ENCODE results near the gene PACSIN3.

The PACSIN3 gene

GRCh38 chr11:47189100-47189834 is 3.0 kb upstream of the PACSIN3 start:
- Histone ChIP-seq H3K9me3 (ENCODE audit: control insufficient read depth, low read depth, low read length) (no peaks in the 10 kb centered on the region), H3K9ac (ENCODE audit: low read length) (no peak overlapping the region), H3K36me3 (ENCODE audit: control insufficient read depth, low read depth, low read length) (no peaks in the 10 kb centered on the region), H3K27me3 (ENCODE audit: control insufficient read depth, insufficient read depth, low read length) (peaks cover 31% of the 10 kb centered on the region), H3K4me3 (ENCODE audit: low read length) (no peak overlapping the region), H3K27ac (ENCODE audit: low read length) (no peak overlapping the region), H3K4me1 (ENCODE audit: control insufficient read depth, low read depth, low read length) (peaks cover 13% of the 10 kb centered on the region)

- Histone ChIP-seq H3K9me3 (ENCODE audit: control insufficient read depth, low read depth, low read length) (no peaks in the 10 kb centered on the region), H3K27ac (ENCODE audit: low read length) (no peak overlapping the region), H3K27me3 (ENCODE audit: control insufficient read depth, insufficient read depth, low read length) (peaks cover 31% of the 10 kb centered on the region), H3K4me3 (ENCODE audit: low read length) (no peak overlapping the region), H3K36me3 (ENCODE audit: control insufficient read depth, low read depth, low read length) (no peaks in the 10 kb centered on the region), H3K4me1 (ENCODE audit: control insufficient read depth, low read depth, low read length) (peaks cover 13% of the 10 kb centered on the region), H3K9ac (ENCODE audit: low read length) (no peak overlapping the region)
These were observed 2.0 kb upstream of the PACSIN3 start for GRCh38 chr11:47188259-47188658.

GRCh38 chr11:47187723-47188122 is 1.5 kb upstream of the PACSIN3 start:
- Histone ChIP-seq H3K9ac (ENCODE audit: low read length) (peak overlapping the region; percentile 73), H3K4me3 (ENCODE audit: low read length) (peak overlapping the region; percentile 73), H3K36me3 (ENCODE audit: control insufficient read depth, low read depth, low read length) (no peaks in the 10 kb centered on the region), H3K27ac (ENCODE audit: low read length) (no peak overlapping the region), H3K4me1 (ENCODE audit: control insufficient read depth, low read depth, low read length) (peaks cover 13% of the 10 kb centered on the region), H3K9me3 (ENCODE audit: control insufficient read depth, low read depth, low read length) (no peaks in the 10 kb centered on the region), H3K27me3 (ENCODE audit: control insufficient read depth, insufficient read depth, low read length) (peaks cover 31% of the 10 kb centered on the region)

GRCh38 chr11:47186700-47187695 is 764 bp upstream of the PACSIN3 start:
- peak overlapping the region; percentile 73 for H3K9ac ChIP-seq (ENCODE audit: low read length)
- H3K4me1 ChIP-seq (ENCODE audit: control insufficient read depth, low read depth, low read length): peaks cover 13% of the 10 kb centered on the region
- H3K36me3 ChIP-seq (ENCODE audit: control insufficient read depth, low read depth, low read length): no peaks in the 10 kb centered on the region
- peak overlapping the region; percentile 73 for H3K4me3 ChIP-seq (ENCODE audit: low read length)
- H3K27ac ChIP-seq (ENCODE audit: low read length): no peak overlapping the region
- no peaks in the 10 kb centered on the region for H3K9me3 ChIP-seq (ENCODE audit: control insufficient read depth, low read depth, low read length)
- H3K27me3 ChIP-seq (ENCODE audit: control insufficient read depth, insufficient read depth, low read length): peaks cover 31% of the 10 kb centered on the region

GRCh38 chr11:47185305-47186075 is 744 bp downstream of the PACSIN3 start:
- peaks cover 13% of the 10 kb centered on the region for H3K4me1 ChIP-seq (ENCODE audit: control insufficient read depth, low read depth, low read length)
- peak overlapping the region; percentile 79 for H3K27ac ChIP-seq (ENCODE audit: low read length)
- H3K9me3 ChIP-seq (ENCODE audit: control insufficient read depth, low read depth, low read length): no peaks in the 10 kb centered on the region
- H3K36me3 ChIP-seq (ENCODE audit: control insufficient read depth, low read depth, low read length): no peaks in the 10 kb centered on the region
- H3K9ac ChIP-seq (ENCODE audit: low read length): peak overlapping the region; percentile 85
- peak overlapping the region; percentile 73 for H3K4me3 ChIP-seq (ENCODE audit: low read length)
- H3K27me3 ChIP-seq (ENCODE audit: control insufficient read depth, insufficient read depth, low read length): peaks cover 31% of the 10 kb centered on the region

GRCh38 chr11:47184711-47185304 is 1.4 kb downstream of the PACSIN3 start:
- H3K36me3 ChIP-seq (ENCODE audit: control insufficient read depth, low read depth, low read length): no peaks in the 10 kb centered on the region
- H3K27me3 ChIP-seq (ENCODE audit: control insufficient read depth, insufficient read depth, low read length): peaks cover 31% of the 10 kb centered on the region
- peak overlapping the region; percentile 85 for H3K9ac ChIP-seq (ENCODE audit: low read length)
- no peak overlapping the region for H3K27ac ChIP-seq (ENCODE audit: low read length)
- H3K4me1 ChIP-seq (ENCODE audit: control insufficient read depth, low read depth, low read length): peaks cover 13% of the 10 kb centered on the region
- peak overlapping the region; percentile 73 for H3K4me3 ChIP-seq (ENCODE audit: low read length)
- H3K9me3 ChIP-seq (ENCODE audit: control insufficient read depth, low read depth, low read length): no peaks in the 10 kb centered on the region

- H3K27ac ChIP-seq (ENCODE audit: low read length): no peak overlapping the region
- no peaks in the 10 kb centered on the region for H3K9me3 ChIP-seq (ENCODE audit: control insufficient read depth, low read depth, low read length)
- H3K9ac ChIP-seq (ENCODE audit: low read length): no peak overlapping the region
- peaks cover 13% of the 10 kb centered on the region for H3K4me1 ChIP-seq (ENCODE audit: control insufficient read depth, low read depth, low read length)
- peaks cover 24% of the 10 kb centered on the region for H3K27me3 ChIP-seq (ENCODE audit: control insufficient read depth, insufficient read depth, low read length)
- no peak overlapping the region for H3K4me3 ChIP-seq (ENCODE audit: low read length)
- no peaks in the 10 kb centered on the region for H3K36me3 ChIP-seq (ENCODE audit: control insufficient read depth, low read depth, low read length)
These were observed 2.3 kb downstream of the PACSIN3 start for GRCh38 chr11:47183969-47184368.

GRCh38 chr11:47183031-47183856 is 3.0 kb downstream of the PACSIN3 start:
- Histone ChIP-seq H3K27ac (ENCODE audit: low read length) (no peak overlapping the region), H3K4me3 (ENCODE audit: low read length) (no peak overlapping the region), H3K27me3 (ENCODE audit: control insufficient read depth, insufficient read depth, low read length) (peaks cover 18% of the 10 kb centered on the region)

GRCh38 chr11:47182380-47182779 is 3.9 kb downstream of the PACSIN3 start:
- Histone ChIP-seq H3K4me3 (ENCODE audit: low read length) (no peak overlapping the region), H3K36me3 (ENCODE audit: control insufficient read depth, low read depth, low read length) (peaks cover 6% of the 10 kb centered on the region), H3K4me1 (ENCODE audit: control insufficient read depth, low read depth, low read length) (peaks cover 5% of the 10 kb centered on the region), H3K9ac (ENCODE audit: low read length) (no peak overlapping the region), H3K27ac (ENCODE audit: low read length) (no peak overlapping the region), H3K27me3 (ENCODE audit: control insufficient read depth, insufficient read depth, low read length) (peaks cover 9% of the 10 kb centered on the region), H3K9me3 (ENCODE audit: control insufficient read depth, low read depth, low read length) (no peaks in the 10 kb centered on the region)

More at GRCh38 chr11:47183031-47183856, 3.0 kb downstream of the PACSIN3 start:
- no peak overlapping the region for H3K9ac ChIP-seq (ENCODE audit: low read length)
- peaks cover 6% of the 10 kb centered on the region for H3K36me3 ChIP-seq (ENCODE audit: control insufficient read depth, low read depth, low read length)
- H3K4me1 ChIP-seq (ENCODE audit: control insufficient read depth, low read depth, low read length): peaks cover 13% of the 10 kb centered on the region
- H3K9me3 ChIP-seq (ENCODE audit: control insufficient read depth, low read depth, low read length): no peaks in the 10 kb centered on the region

GRCh38 chr11:47181271-47181670 is 5.0 kb downstream of the PACSIN3 start:
- H3K9me3 ChIP-seq (ENCODE audit: control insufficient read depth, low read depth, low read length): no peaks in the 10 kb centered on the region
- no peak overlapping the region for H3K9ac ChIP-seq (ENCODE audit: low read length)
- peaks cover 5% of the 10 kb centered on the region for H3K4me1 ChIP-seq (ENCODE audit: control insufficient read depth, low read depth, low read length)
- H3K4me3 ChIP-seq (ENCODE audit: low read length): no peak overlapping the region
- H3K27me3 ChIP-seq (ENCODE audit: control insufficient read depth, insufficient read depth, low read length): no peaks in the 10 kb centered on the region
- peaks cover 6% of the 10 kb centered on the region for H3K36me3 ChIP-seq (ENCODE audit: control insufficient read depth, low read depth, low read length)
- H3K27ac ChIP-seq (ENCODE audit: low read length): no peak overlapping the region
